Heart right ventricle (tissue), 16 donors: ENCODE data around the gene HYAL4. TPM values are rescaled to one million over a fixed set of nuclear protein-coding genes. Genes with fewer than 3 reads are reported as not detected.

ENCODE experiments used
- ATAC-seq, 8 donors: fragments of 200-7000 bp; cut with Tn5 transposase; one replicate each; pipeline ENCODE4 v1.9.1; 2020; ENCODE audit warnings: mild to moderate bottlenecking in 8 of 8, moderate library complexity in 8 of 8, moderate number of reproducible peaks in 1 of 8
- DNase-seq, 2 donors: peaks; one replicate each; pipeline ENCODE4 v3.0.0-alpha.2; 2020
- H3K27ac ChIP-seq, 10 donors: fragments of 200-600 bp; sonication (generic) in 2 of 10; one replicate each; pipeline versions ENCODE4 v1.5.0 to v1.8.0; 2020 to 2022; ENCODE audit warnings: mild to moderate bottlenecking in 3 of 10
- H3K27me3 ChIP-seq, 7 donors: fragments of 200-600 bp; one replicate each; pipeline ENCODE4 v1.8.0; 2021 to 2022; ENCODE audit warnings: mild to moderate bottlenecking in 2 of 7
- H3K36me3 ChIP-seq, 9 donors: fragments of 200-600 bp; sonication (generic) in 1 of 9; one replicate each; pipeline versions ENCODE4 v1.5.0 to v1.8.0; 2020 to 2022; ENCODE audit warnings: mild to moderate bottlenecking in 2 of 9
- H3K4me1 ChIP-seq, 9 donors: fragments of 200-600 bp; sonication (generic) in 1 of 9; one replicate each; pipeline versions ENCODE4 v1.5.0 to v1.8.0; 2020 to 2022; ENCODE audit warnings: mild to moderate bottlenecking in 4 of 9
- H3K4me3 ChIP-seq, 10 donors: fragments of 200-600 bp; sonication (generic) in 2 of 10; one replicate each; pipeline versions ENCODE4 v1.5.0 to v1.8.0; 2020 to 2022; ENCODE audit warnings: mild to moderate bottlenecking in 7 of 10, moderate library complexity in 2 of 10
- H3K9me3 ChIP-seq, 11 donors: fragments of 200-600 bp in 10 of 11; sonication (generic) in 2 of 11; one replicate each; pipeline versions ENCODE4 v1.5.0 to v1.8.0; 2013 to 2022; ENCODE audit warnings: mild to moderate bottlenecking in 2 of 11, control low read depth in 1 of 11, moderate library complexity in 1 of 11
- WGBS, 2 donors: extraction: QIAGEN DNeasy Blood & Tissue Kit; methylation state at CpG; one replicate each; pipeline ENCODE4 v1.1.7; 2013; ENCODE audit warnings: inconsistent platforms in 1 of 2; 5-methylcytosine and 5-hydroxymethylcytosine counted together
- intact Hi-C, 10 donors: fragments of 100-400 bp; cut with DNase I; formaldehyde crosslinking; loops; one replicate each; pipeline versions ENCODE4 v1.11.1 to v1.14.2; 2022
- polyA plus RNA-seq, 2 donors: library from polyadenylated mRNA; stranded (reverse); fragments of 200-250 nt; gene quantifications; one replicate each; pipeline ENCODE4 v1.2.3, GENCODE V29; 2013
- total RNA-seq, 10 donors: library from RNA; stranded (reverse); fragmentation: NEBNext Ultra II Directional in 3 of 10; extraction: Animal tissue kit (Norgen Biotek cat#: 25700) in 3 of 10; gene quantifications; one replicate each; pipeline versions ENCODE4 v1.2.1 to v1.2.4, GENCODE V29; 2021 to 2023
- TF ChIP-seq, protein P1 (sequence below), 9 donors: fragments of 200-600 bp; sonication (generic) in 2 of 9; IDR thresholded peaks; one replicate each; pipeline versions ENCODE4 v1.5.0 to v1.8.0; 2021 to 2022; ENCODE audit warnings: antibody characterized with exemption in 9 of 9, mild to moderate bottlenecking in 5 of 9, moderate library complexity in 1 of 9
- donor health status: Arrhythmogenic right ventricular cardiomyopathy.
- donor health status: ischemic (EF 13 %, LVEDD 7.1; RV severe dilation, severe dysfunction).
- donor health status: healthy with polysubstance abuse.
- donor health status: DM: no; HTN: yes; CAD: no.
- donor health status: DM: no; HTN: no; CAD: no.
- donor health status: ischemic (EF 25% LVEDD 6.9; RV normal size, moderate dysfunction).
- donor health status: ischemic (EF 25% LVEDD 5.7; RV mildly dilated, moderate dysfunction).
- donor health status: healthy.
- donor health status: DM: yes; HTN: yes; CAD: no.
- donor health status: Ischemic cardiomyopathy.
- donor health status: ischemic (EF 35%, LVEDD 5.7; RV mildly dilated, moderate dysfunction).
- donor health status: nonischemic (EF 11% LVEDD 7.7; RV severe dilation, severe dysfunction).
- donor health status: DM: yes; HTN: yes; CAD: no.
- donor health status: PGD.
- donor health status: ischemic (EF 29% LVEDD 5.4; RV normal size, mild dysfunction).
- donor health status: nonischemic (EF 23%, LVEDD 6.1; RV moderate dilation, normal function).

The HYAL4 gene
- total and polyA plus RNA-seq, 12 donors: 0.03 to 0.88 (median 0.36) TPM; not detected in 8

DNA sequence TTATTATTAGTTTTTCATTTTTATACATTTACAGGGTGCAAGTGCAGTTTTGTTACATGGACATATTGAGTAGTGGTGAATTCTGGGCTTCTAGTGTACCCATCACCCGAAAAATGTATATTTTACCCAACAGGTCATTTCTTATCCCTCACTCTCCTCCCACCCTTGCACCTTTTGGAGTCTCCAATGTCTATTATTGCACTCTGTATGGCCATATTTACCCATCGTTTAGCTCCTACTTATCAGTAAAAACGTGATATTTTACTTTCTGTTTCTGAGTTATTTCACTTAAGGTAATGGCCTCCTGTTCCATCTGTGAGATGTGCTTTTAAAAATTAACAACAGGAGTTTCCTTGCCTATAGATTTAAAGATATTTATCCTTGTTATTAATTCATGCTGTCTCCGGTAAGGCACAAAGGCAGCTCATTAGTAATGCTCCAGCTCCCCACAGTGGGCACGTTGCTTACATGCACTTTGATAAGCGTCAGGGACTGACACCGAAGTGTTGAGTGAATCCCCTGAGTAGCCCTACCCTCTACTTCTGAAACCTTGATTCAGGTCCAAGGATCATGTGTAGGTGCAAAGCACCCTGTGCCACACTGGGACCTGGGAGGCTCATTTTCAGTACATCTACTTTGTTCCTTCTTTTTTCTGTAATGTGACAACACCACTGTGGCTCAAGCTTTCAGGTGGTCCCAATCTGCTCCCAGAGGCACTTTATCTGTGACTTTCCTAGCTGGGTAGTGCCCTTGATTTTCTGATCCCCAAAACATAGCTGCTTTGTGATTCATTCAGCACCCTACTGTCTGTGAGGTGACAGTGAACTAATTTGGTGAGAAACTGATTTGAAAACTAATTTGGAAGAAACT lies 27.3 kb downstream of the HYAL4 start:
- peak; percentile 14 to 15 for DNase-seq
- Histone ChIP-seq H3K27me3 (no peaks in the 10 kb centered on the region), H3K27ac (no peak overlapping the region), H3K36me3 (no peaks in the 10 kb centered on the region), H3K9me3 (no peaks in the 10 kb centered on the region), H3K4me3 (peak overlapping the region in 1 of 10 donors; percentile 12), H3K4me1 (peaks cover 0 to 13% (median 0%) of the 10 kb centered on the region in 9 donors)
- intact Hi-C loops: loop anchor here in 7 of 10 donors (5.0 to 10.0 kb wide), 4 partner anchors 190 to 380 kb away; no protein-coding TSS in a partner anchor
- TF ChIP-seq, protein P1, sequence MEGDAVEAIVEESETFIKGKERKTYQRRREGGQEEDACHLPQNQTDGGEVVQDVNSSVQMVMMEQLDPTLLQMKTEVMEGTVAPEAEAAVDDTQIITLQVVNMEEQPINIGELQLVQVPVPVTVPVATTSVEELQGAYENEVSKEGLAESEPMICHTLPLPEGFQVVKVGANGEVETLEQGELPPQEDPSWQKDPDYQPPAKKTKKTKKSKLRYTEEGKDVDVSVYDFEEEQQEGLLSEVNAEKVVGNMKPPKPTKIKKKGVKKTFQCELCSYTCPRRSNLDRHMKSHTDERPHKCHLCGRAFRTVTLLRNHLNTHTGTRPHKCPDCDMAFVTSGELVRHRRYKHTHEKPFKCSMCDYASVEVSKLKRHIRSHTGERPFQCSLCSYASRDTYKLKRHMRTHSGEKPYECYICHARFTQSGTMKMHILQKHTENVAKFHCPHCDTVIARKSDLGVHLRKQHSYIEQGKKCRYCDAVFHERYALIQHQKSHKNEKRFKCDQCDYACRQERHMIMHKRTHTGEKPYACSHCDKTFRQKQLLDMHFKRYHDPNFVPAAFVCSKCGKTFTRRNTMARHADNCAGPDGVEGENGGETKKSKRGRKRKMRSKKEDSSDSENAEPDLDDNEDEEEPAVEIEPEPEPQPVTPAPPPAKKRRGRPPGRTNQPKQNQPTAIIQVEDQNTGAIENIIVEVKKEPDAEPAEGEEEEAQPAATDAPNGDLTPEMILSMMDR (IDR thresholded peaks at IDR 0.05): peak in 8 of 9 donors; percentile 38 to 71 (median 60)
- WGBS, 2 donors: 12 to 16% methylated on average over 7 of the region's 7 CpGs
- peak; percentile 42 to 92 (median 82) for ATAC-seq

DNA sequence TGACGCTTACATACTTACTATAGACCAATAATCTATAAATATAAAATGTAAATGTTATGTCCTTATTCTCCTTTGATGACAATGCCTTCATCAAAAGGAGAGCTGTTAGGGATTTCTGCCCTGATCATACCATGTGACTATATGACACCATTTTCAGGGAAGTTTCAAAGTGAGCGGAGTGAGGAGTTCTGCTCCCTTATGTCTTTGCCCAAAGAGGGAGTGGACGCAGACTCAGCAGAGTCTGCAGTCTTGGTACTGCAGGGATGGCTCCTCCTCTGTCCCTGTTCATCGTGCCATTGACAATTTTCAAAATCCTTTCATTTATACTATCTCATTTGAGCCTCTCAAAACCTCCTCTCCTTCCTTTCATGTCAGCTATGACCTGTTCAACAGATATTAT lies 27.9 kb downstream of the HYAL4 start:
- no peak overlapping the region for H3K4me3 ChIP-seq
- ATAC-seq: no peak
- intact Hi-C loops: loop anchor here in 7 of 10 donors (5.0 to 10.0 kb wide), 4 partner anchors 191 to 381 kb away; no protein-coding TSS in a partner anchor
- no peaks in the 10 kb centered on the region for H3K27me3 ChIP-seq
- no peaks in the 10 kb centered on the region for H3K36me3 ChIP-seq
- DNase-seq: no peak
- 75% methylated on average over 4 of the region's 4 CpGs for WGBS, 2 donors
- H3K4me1 ChIP-seq: peaks cover 0 to 13% (median 0%) of the 10 kb centered on the region in 9 donors
- H3K27ac ChIP-seq: no peak overlapping the region
- TF ChIP-seq, protein P1 (IDR thresholded peaks at IDR 0.05): no peak
- H3K9me3 ChIP-seq: no peaks in the 10 kb centered on the region

DNA sequence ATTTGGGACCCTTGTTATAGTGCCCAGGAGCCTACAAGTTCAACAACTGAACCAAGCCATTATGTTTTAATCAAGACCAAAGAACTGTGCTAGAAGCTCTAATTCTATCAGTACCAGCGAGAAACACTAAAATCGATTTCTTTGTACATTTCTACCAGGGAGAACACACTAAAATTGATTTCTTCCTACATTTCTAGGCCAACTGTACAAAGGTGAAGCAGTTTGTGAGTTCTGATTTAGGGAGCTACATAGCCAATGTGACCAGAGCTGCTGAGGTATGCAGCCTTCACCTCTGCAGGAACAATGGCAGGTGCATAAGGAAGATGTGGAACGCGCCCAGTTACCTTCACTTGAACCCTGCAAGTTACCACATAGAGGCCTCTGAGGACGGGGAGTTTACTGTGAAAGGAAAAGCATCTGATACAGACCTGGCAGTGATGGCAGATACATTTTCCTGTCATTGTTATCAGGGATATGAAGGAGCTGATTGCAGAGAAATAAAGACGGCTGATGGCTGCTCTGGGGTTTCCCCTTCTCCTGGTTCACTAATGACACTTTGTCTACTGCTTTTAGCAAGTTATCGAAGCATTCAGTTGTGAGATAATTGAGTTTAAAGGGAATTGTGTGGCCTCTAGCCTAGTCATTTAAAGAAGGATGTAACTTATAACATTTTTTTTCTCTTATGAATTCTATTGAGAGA lies 31.7 kb downstream of the HYAL4 start:
- H3K36me3 ChIP-seq: no peaks in the 10 kb centered on the region
- ATAC-seq (no peak), DNase-seq (no peak)
- no peak overlapping the region for H3K27ac ChIP-seq
- 51 to 56% methylated on average over 7 of the region's 7 CpGs for WGBS, 2 donors
- H3K27me3 ChIP-seq: no peaks in the 10 kb centered on the region
- H3K9me3 ChIP-seq: no peaks in the 10 kb centered on the region
- no peak overlapping the region for H3K4me3 ChIP-seq
- TF ChIP-seq, protein P1 (IDR thresholded peaks at IDR 0.05): no peak
- H3K4me1 ChIP-seq: peaks cover 0 to 13% (median 0%) of the 10 kb centered on the region in 9 donors
- intact Hi-C loops: loop anchor here in 6 of 10 donors (10.0 kb wide), 2 partner anchors 292 to 382 kb away; no protein-coding TSS in a partner anchor

DNA sequence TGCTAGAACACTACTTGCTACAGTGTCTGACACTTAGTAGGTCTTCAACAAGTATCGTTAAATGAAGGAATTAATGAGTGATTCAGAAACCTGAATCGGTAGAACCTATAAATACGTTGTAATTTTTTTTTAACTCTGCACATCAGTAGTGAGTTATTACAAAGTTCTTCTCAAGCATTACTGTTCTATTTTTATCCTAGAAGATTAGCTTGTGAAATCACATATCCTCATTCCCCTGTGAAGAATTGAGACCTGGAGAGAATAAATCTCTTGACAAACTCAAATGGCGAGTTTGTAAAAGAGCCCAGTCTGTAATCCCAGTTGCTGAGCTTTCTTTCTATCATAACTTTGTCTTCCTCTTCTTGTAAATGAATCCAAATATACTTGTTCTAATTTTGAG lies 34.7 kb downstream of the HYAL4 start:
- H3K4me3 ChIP-seq: no peak overlapping the region
- H3K4me1 ChIP-seq: peaks cover 0 to 6% (median 0%) of the 10 kb centered on the region in 9 donors
- no peaks in the 10 kb centered on the region for H3K36me3 ChIP-seq
- no peaks in the 10 kb centered on the region for H3K27me3 ChIP-seq
- DNase-seq: no peak
- ATAC-seq: peak in 2 of 8 donors; percentile 64 to 65
- WGBS, 2 donors: 37 to 42% methylated on average over 4 of the region's 4 CpGs
- intact Hi-C loops: loop anchor here in 6 of 10 donors (10.0 kb wide), 2 partner anchors 295 to 385 kb away; no protein-coding TSS in a partner anchor
- H3K27ac ChIP-seq: peak overlapping the region in 5 of 10 donors; percentile 8 to 40 (median 26)
- H3K9me3 ChIP-seq: no peaks in the 10 kb centered on the region
- TF ChIP-seq, protein P1 (IDR thresholded peaks at IDR 0.05): no peak
